ENCODE results near the gene TMEM131.

Gene TMEM131

DNA sequence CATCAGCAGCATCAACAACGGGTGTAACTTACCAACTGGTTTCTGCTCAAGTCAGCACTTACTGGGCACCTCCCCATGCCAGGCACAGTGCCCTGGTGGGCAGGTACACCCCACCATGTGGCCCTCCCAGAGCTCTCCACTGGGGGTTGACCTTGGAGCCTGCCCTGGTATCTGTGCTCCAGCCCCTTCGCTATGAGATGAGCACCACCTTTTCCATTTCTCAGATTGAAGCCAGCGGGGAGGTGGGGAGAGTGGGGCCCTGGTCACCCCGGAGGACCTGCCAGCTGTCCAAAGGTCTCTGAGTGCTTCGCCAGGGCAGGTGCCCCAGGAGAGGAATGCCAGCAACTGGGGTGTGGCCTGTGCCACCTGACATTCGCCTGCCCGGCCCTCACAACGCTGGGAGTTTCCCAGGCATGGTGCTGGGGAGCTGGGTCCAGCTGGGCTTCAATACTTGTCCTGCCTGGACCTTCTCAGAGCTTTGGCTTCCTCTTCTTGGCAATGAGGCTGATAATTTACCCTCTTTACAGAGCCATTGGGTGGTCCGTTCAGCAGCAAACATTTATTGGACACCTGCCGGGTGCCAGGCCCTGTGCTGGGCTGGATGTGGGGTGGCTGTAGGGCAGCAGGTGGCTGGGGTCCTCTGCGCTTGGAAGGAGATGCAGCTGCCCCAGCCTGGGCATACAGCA is 288.2 kb downstream of the TMEM131 start:
- DNase-seq (ENCODE audit: low read depth) = no peak

DNA sequence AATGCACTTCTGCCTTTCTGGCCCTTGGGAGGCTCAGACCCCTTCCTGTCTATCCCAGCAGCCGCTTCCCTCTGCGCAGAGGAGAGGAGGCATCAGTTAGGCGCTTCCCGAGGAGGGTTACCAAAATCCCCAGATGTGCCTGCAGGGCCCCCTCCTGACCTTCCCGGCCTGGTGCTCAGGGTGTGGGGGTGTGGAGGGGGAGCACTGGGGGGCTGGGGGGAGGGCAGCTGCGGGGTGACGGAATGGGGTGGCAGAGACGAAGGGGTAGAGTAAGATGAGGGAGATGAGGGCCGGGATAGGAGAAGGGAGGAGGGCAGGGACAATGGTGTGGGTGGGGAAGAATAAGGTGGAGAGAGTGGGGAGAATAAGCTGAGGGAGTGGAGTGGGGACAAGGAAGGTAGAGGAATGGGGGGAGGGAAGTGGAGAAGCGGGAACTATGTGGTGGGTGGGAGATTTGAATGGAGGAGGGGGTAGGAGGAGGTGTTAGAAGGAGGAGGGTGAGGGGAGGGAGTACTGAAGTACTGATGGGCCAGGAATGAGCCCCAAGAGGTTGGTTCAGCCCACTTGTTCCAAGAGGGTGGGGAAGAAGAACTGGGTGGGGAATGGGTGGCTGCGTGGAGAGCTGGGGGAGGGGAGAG is 288.9 kb downstream of the TMEM131 start:
- no peak for DNase-seq (ENCODE audit: low read depth)
